ENCODE data around the gene GAPT. TPM values are rescaled to one million over a fixed set of nuclear protein-coding genes. Genes with fewer than 3 reads are reported as not detected.
"Not testable (repeated sequence)": the region's sequence is repeated elsewhere in the genome, so short reads cannot be mapped to it uniquely, and the experiment has no call there.

Gene GAPT
- total RNA-seq, 4 donors from 2014 or later, result 0.09 to 2.9 (median 0.18) TPM; not detected in 1

GRCh38 chr5:58530942-58531490 is 39.8 kb downstream of the GAPT start:
- 73 to 78% methylated on average over 1 of the region's 1 CpG for WGBS, 2 donors
- no peaks in the 10 kb centered on the region for H3K4me1 ChIP-seq
- H3K36me3 ChIP-seq, result no peaks in the 10 kb centered on the region
- H3K27ac ChIP-seq, result no peak overlapping the region
- TF ChIP-seq POLR2A (IDR thresholded peaks at IDR 0.05), result no peak
- no peak for TF ChIP-seq CTCF (IDR thresholded peaks at IDR 0.05)
- DNase-seq, result no peak
- no peaks in the 10 kb centered on the region for H3K27me3 ChIP-seq
- intact Hi-C loops (cut with DNase I), result no loop called here
- H3K9me3 ChIP-seq, result peaks cover 0 to 9% (median 0%) of the 10 kb centered on the region in 3 donors
- no peak overlapping the region for H3K4me3 ChIP-seq

- 82 to 90% methylated on average over 6 of the region's 9 CpGs for WGBS, 2 donors
- H3K4me1 ChIP-seq; H3K9me3 ChIP-seq; intact Hi-C loops (cut with DNase I); H3K27ac ChIP-seq; H3K36me3 ChIP-seq; H3K27me3 ChIP-seq; H3K4me3 ChIP-seq; DNase-seq: not testable (repeated sequence)
Measured at GRCh38 chr5:58541935-58542334, 50.7 kb downstream of the GAPT start.

- Histone ChIP-seq H3K27ac (no peak overlapping the region), H3K9me3 (no peaks in the 10 kb centered on the region), H3K4me1 (no peaks in the 10 kb centered on the region), H3K4me3 (no peak overlapping the region), H3K27me3 (no peaks in the 10 kb centered on the region), H3K36me3 (no peaks in the 10 kb centered on the region)
- WGBS, 2 donors, result 74 to 91% methylated on average over 1 of the region's 1 CpG
- DNase-seq, result no peak
- TF ChIP-seq CTCF (IDR thresholded peaks at IDR 0.05) (no peak), POLR2A (IDR thresholded peaks at IDR 0.05) (no peak)
- intact Hi-C loops (cut with DNase I), result no loop called here
Measured at GRCh38 chr5:58542709-58543108, 51.5 kb downstream of the GAPT start.

GRCh38 chr5:58543723-58544122 is 52.5 kb downstream of the GAPT start:
- H3K4me1 ChIP-seq, result no peaks in the 10 kb centered on the region
- no peaks in the 10 kb centered on the region for H3K36me3 ChIP-seq
- WGBS, 2 donors, result 67 to 76% methylated on average over 2 of the region's 2 CpGs
- no peak overlapping the region for H3K4me3 ChIP-seq
- intact Hi-C loops (cut with DNase I), result no loop called here
- no peak overlapping the region for H3K27ac ChIP-seq
- TF ChIP-seq POLR2A (IDR thresholded peaks at IDR 0.05), result no peak
- TF ChIP-seq CTCF (IDR thresholded peaks at IDR 0.05), result no peak
- H3K27me3 ChIP-seq, result no peaks in the 10 kb centered on the region
- no peaks in the 10 kb centered on the region for H3K9me3 ChIP-seq
- no peak for DNase-seq

- Histone ChIP-seq H3K4me3 (no peak overlapping the region), H3K9me3 (no peaks in the 10 kb centered on the region), H3K27ac (no peak overlapping the region), H3K4me1 (no peaks in the 10 kb centered on the region), H3K36me3 (no peaks in the 10 kb centered on the region), H3K27me3 (no peaks in the 10 kb centered on the region)
- 35 to 45% methylated on average over 1 of the region's 1 CpG for WGBS, 2 donors
- no peak for DNase-seq
- no peak for TF ChIP-seq POLR2A (IDR thresholded peaks at IDR 0.05)
- TF ChIP-seq CTCF (IDR thresholded peaks at IDR 0.05), result no peak
- intact Hi-C loops (cut with DNase I), result no loop called here
Measured at GRCh38 chr5:58544195-58544594, 53.0 kb downstream of the GAPT start.

GRCh38 chr5:58544926-58545325 is 53.7 kb downstream of the GAPT start:
- TF ChIP-seq POLR2A (IDR thresholded peaks at IDR 0.05), result no peak
- TF ChIP-seq CTCF (IDR thresholded peaks at IDR 0.05), result no peak
- H3K27ac ChIP-seq, result no peak overlapping the region
- H3K4me1 ChIP-seq, result no peaks in the 10 kb centered on the region
- no peak for DNase-seq
- WGBS, 2 donors, result 37 to 42% methylated on average over 2 of the region's 2 CpGs
- H3K27me3 ChIP-seq, result no peaks in the 10 kb centered on the region
- H3K9me3 ChIP-seq, result no peaks in the 10 kb centered on the region
- H3K36me3 ChIP-seq, result no peaks in the 10 kb centered on the region
- intact Hi-C loops (cut with DNase I), result no loop called here
- H3K4me3 ChIP-seq, result no peak overlapping the region

Measured in esophagus squamous epithelium (tissue), 5 donors.